Kidney epithelial cell (primary cell): ENCODE results near the gene NRBP1. TPM values are rescaled to one million over a fixed set of nuclear protein-coding genes. Genes with fewer than 3 reads are reported as not detected.

Experiments used
- DNase-seq: peaks from one replicate; pipeline ENCODE4 v3.0.0-alpha.2; 2010; ENCODE audit warnings: low read depth
- H3K27me3 ChIP-seq: 2 replicates; pipeline ENCODE4 v1.6.0; 2011; ENCODE audit warnings: low read length; ENCODE audit not compliant: control insufficient read depth, insufficient read depth
- H3K36me3 ChIP-seq: 2 replicates; pipeline ENCODE4 v1.5.1; 2011; ENCODE audit warnings: low read length; ENCODE audit not compliant: control insufficient read depth, insufficient read depth
- H3K4me3 ChIP-seq: 2 replicates; pipeline ENCODE4 v1.5.1; 2011; ENCODE audit warnings: low read depth, mild to moderate bottlenecking, control low read depth, low read length
- total RNA-seq: library from RNA; depleted of rRNA; stranded (reverse); fragments of >200 nt; gene quantifications from 2 replicates; pipeline ENCODE4 v1.2.3, GENCODE V29; 2015
- TF ChIP-seq, protein P1 (sequence below): IDR thresholded peaks from 2 replicates; pipeline ENCODE4 v1.5.1; 2011; ENCODE audit warnings: mild to moderate bottlenecking, moderate library complexity, low read length, control low read depth, inconsistent platforms; ENCODE audit not compliant: insufficient read depth, poor library complexity, severe bottlenecking

Gene NRBP1
- total RNA-seq: 105 TPM in 2 replicates

DNA sequence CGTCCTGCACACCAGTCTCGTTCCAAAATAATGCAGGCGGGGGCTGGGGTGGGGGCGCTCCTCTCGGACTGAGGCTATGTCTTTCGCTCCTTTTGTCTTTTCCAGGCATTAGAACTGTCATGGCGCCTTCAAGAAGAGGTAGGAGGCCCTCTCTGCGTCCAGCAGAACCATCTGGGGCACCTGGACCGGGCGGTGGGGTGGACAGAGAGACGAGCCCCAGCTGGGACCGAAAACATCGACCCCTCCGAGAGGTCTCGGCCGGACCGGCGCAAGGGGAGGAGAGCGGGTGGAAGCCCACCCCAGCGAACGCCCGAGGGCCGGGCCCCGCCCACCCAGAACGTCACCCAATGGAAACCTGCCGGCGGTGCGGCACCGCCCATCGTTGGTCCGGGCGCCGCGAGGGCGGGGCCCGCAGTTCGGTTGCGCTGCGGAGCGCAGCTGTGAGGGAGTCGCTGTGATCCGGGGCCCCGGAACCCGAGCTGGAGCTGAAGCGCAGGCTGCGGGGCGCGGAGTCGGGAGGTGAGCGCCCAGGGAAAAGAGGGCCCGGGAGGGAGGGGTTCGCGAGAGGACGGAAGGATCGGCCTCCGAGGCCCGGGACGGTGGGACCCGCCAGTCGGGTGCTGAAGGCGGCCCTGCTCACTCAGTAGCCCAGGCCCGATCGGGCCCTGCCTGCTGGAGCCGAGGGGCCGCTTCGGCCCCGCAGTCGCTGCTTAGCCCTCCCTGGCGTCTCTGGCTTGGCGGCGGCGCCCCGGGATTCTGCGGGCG lies at the start of gene NRBP1:
NRBP1 (plus strand) TSS at position 419 of the 765 bp plus-strand sequence. CDS start 4,643 bp downstream, outside the sequence.
- Histone ChIP-seq H3K27me3 (no peaks in the 10 kb centered on the region), H3K36me3 (no peaks in the 10 kb centered on the region), H3K4me3 (peak within 1 kb of the TSS; percentile 60)
- DNase-seq: no peak
- TF ChIP-seq, protein P1, sequence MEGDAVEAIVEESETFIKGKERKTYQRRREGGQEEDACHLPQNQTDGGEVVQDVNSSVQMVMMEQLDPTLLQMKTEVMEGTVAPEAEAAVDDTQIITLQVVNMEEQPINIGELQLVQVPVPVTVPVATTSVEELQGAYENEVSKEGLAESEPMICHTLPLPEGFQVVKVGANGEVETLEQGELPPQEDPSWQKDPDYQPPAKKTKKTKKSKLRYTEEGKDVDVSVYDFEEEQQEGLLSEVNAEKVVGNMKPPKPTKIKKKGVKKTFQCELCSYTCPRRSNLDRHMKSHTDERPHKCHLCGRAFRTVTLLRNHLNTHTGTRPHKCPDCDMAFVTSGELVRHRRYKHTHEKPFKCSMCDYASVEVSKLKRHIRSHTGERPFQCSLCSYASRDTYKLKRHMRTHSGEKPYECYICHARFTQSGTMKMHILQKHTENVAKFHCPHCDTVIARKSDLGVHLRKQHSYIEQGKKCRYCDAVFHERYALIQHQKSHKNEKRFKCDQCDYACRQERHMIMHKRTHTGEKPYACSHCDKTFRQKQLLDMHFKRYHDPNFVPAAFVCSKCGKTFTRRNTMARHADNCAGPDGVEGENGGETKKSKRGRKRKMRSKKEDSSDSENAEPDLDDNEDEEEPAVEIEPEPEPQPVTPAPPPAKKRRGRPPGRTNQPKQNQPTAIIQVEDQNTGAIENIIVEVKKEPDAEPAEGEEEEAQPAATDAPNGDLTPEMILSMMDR: no peak

DNA sequence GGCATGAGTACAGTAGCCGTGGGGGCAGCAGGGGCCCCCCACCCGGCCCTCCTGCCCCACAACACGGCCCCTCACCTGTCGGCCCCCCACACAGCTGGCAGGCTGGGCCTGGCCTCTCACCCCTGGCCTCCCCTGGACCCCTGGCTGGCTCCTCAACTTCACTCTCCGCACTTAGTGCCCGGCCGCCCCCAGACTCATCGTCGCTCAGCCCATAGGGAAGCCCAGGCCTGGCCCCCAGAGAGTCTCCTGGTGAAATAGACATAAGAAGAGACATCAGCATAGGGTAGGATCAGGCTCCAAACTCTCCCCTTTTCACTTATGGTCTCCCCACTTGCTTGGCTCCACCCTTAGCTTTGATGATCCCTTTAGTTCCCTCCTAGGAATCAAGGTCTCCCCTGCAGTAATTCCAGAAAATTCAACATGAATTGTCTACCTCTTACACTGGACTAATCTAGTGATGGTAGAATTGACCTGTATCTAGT lies 49.6 kb upstream of the NRBP1 start:
- H3K4me3 ChIP-seq: no peak overlapping the region
- H3K27me3 ChIP-seq: no peaks in the 10 kb centered on the region
- peaks cover 4% of the 10 kb centered on the region for H3K36me3 ChIP-seq
- TF ChIP-seq, protein P1: no peak
- DNase-seq: no peak

DNA sequence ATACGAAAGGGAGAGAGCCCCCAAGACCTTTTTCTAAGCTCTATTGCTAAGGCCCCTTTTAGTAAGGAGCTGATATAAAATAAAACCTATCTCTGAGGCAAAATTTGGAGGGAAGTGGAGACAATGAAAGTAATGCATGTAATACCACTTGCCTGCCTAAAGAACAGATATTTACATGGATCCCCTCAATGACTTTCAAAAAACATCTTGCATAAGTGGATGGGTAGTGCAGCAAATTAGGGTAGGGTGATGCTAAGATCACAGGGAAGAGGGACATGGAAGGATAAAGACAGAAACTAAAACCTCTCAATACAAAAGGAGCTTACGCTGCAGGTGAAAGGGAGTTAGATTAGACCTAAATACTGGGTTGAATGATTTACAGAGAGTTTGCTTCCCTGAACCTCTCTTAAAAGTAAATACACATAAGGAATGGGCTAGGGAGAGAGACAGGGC lies 49.0 kb upstream of the NRBP1 start:
- DNase-seq: no peak
- Histone ChIP-seq H3K36me3 (peaks cover 4% of the 10 kb centered on the region), H3K4me3 (peak overlapping the region; percentile 74), H3K27me3 (no peaks in the 10 kb centered on the region)
- TF ChIP-seq, protein P1: no peak

DNA sequence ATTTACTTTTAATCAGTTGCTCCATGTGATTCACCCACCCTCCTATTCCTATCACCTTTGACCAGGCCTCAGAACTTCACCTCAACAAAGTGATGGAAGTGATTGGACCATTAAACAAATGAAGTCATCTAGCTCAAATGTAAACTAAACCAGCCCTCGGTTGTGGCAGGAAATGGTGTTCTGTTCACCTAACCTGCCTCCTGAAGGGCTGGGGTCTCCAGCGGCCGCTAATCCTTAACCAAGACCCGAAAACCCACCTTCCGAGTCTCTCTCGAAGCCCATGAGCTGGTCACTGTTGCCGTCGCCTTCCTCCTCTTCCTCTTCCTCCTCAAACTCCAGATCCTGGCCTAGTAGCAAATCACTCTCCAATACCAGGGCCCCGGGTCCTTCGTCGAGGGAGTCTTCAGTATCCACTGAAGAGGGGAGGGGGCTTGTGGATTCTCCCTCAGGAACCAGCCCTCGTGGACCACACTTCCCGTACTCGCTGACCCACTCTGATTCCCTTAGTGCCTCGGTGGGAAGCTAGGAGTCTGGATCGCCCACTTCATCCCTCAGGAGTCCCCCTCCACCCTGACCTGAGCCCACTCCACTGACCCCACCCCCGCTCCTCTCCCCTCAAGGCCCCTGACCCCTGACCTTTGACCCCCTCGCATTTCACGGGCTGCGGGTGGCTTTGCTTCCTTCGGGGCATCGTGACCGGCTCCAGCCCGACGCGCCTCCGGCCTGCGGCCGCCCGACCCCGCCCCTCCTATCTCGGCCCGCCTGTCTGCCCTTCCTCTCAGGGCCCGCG lies 48.4 kb upstream of the NRBP1 start:
- Histone ChIP-seq H3K36me3 (peaks cover 4% of the 10 kb centered on the region), H3K4me3 (peak overlapping the region; percentile 74), H3K27me3 (no peaks in the 10 kb centered on the region)
- no peak for DNase-seq
- TF ChIP-seq, protein P1: no peak

DNA sequence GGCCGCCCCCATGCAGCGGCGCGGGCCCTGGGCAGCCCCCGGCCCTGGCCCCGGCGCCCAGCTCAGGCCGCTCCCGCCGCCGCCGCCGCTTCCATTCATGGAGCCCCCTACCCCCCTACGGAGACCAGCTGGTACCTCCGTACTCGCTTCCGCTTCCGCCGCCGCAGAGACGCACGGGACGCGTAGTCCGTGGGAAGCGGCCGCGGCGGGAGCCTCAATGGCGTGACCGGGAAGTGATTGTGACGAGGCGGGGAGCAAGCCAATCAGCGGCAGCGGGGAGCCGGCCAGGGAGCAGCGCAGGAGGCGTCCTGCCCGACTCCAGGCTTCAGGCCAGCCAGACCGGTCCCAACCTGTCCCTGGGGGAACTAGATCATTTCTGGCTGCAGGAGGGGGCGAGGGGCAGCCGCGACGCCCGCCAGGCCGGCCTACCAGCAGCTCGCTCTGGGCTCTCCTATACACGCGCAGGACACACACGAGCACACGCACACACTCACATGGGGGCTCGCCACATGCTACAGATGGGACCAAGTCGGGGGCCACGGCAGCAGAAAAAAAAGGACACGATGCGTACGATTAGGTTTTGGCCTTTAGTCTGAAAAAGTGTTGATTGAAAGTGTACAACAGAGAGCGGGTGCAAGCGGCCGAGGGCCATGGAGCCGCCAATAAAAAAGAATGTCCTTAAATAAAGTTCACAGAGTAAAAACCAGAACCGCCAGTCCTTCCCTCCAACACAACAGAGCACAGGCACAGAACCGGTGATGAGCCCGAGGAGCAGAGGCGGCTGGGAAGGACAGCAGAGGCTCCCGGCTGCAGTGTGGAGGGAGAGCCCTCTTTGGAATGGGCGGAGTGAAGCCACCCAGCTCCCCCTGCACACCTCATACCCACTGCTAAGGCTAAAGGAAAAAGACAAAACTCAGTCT lies 47.5 kb upstream of the NRBP1 start, which contains the start of gene ZNF513:
ZNF513 (minus strand) TSS at position 109 of the 920 bp plus-strand sequence. CDS start 208 bp downstream, outside the sequence.
- Histone ChIP-seq H3K36me3 (peaks cover 4% of the 10 kb centered on the region), H3K27me3 (no peaks in the 10 kb centered on the region)
- peak; percentile 64 for DNase-seq

More for the DNA sequence above, 47.5 kb upstream of the NRBP1 start, which contains the start of gene ZNF513:
- TF ChIP-seq, protein P1: no peak
- H3K4me3 ChIP-seq: peak within 1 kb of the TSS; percentile 74
